ENCODE measurements around the gene ZNF217.
"Not testable (repeated sequence)": the region's sequence is repeated elsewhere in the genome, so short reads cannot be mapped to it uniquely, and the experiment has no call there.

Gene ZNF217

DNA sequence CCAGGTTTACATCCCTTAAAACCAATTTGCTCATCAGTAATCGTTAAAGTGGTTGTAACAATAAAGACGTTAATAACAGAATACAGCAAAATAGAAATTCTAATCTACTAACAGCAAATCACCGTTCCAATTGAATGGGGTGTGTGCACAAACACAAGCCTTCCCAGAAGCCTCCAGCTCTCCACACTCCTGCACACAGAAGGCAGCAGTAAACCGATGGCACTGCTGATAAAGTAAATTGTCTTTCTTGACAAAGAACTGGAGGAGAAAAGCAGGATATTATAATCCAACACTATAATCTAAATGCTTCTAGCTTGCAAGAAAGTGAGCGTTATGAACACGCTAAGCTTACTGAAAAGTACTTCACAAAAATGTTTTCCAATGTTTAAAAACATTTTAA, 7.0 kb downstream of the ZNF217 start:
- no peak overlapping the region for H3K4me2 ChIP-seq (ENCODE audit: insufficient read depth, low read length, poor library complexity, severe bottlenecking)
- H3K4me1 ChIP-seq (ENCODE audit: control insufficient read depth in 2 of 2, insufficient read depth in 1 of 2, low read depth in 1 of 2, low read length in 2 of 2): peaks cover 8 to 16% of the 10 kb centered on the region in 2 donors
- no peak overlapping the region for H2BK5ac ChIP-seq (ENCODE audit: low read length)
- no peak overlapping the region for H2AK5ac ChIP-seq (ENCODE audit: low read depth, low read length)
- H4K91ac ChIP-seq (ENCODE audit: low read depth, low read length, poor library complexity): no peak overlapping the region
- H3K18ac ChIP-seq (ENCODE audit: low read length): no peak overlapping the region
- no peak overlapping the region for H3K27ac ChIP-seq (replicated peaks; ENCODE audit: low read length)
- no peak for DNase-seq (ENCODE audit: low spot score)
- H3K14ac ChIP-seq (ENCODE audit: low read length): no peak overlapping the region
- H3K4ac ChIP-seq (ENCODE audit: low read length): no peak overlapping the region
- no peak overlapping the region for H2AFZ ChIP-seq (ENCODE audit: low read length)
- no CpG with 5 or more reads among the region's 6 CpGs for WGBS, 2 donors (ENCODE audit: extremely low coverage in 2 of 2, insufficient read length in 2 of 2, insufficient replicate concordance in 1 of 2)
- H3K36me3 ChIP-seq (replicated peaks in 1 of 2; ENCODE audit: control insufficient read depth in 2 of 2, insufficient read depth in 2 of 2, low read length in 2 of 2): peaks cover 10 to 15% of the 10 kb centered on the region in 2 donors
- no peak overlapping the region for H2BK120ac ChIP-seq (ENCODE audit: low read depth, low read length)
- H3K9ac ChIP-seq (ENCODE audit: low read depth, low read length, poor library complexity): no peak overlapping the region
- no peak overlapping the region for H3K4me3 ChIP-seq (ENCODE audit: low read length in 2 of 2)
- no peak overlapping the region for H2BK15ac ChIP-seq (ENCODE audit: low read length)
- H3K27me3 ChIP-seq (ENCODE audit: control insufficient read depth in 3 of 3, insufficient read depth in 3 of 3, low read depth in 1 of 3, low read length in 3 of 3): no peaks in the 10 kb centered on the region
- peaks cover 0 to 3% of the 10 kb centered on the region in 2 donors for H3K9me3 ChIP-seq (replicated peaks in 1 of 2; ENCODE audit: control insufficient read depth in 2 of 2, insufficient read depth in 1 of 2, low read depth in 1 of 2, low read length in 2 of 2)
- no peak overlapping the region for H4K8ac ChIP-seq (ENCODE audit: low read depth, low read length)
- H2BK12ac ChIP-seq (ENCODE audit: low read length): no peak overlapping the region
- H3K23ac ChIP-seq (ENCODE audit: low read depth, low read length, poor library complexity): no peak overlapping the region
- peaks cover 6% of the 10 kb centered on the region for H3K79me1 ChIP-seq (ENCODE audit: low read depth, low read length)

DNA sequence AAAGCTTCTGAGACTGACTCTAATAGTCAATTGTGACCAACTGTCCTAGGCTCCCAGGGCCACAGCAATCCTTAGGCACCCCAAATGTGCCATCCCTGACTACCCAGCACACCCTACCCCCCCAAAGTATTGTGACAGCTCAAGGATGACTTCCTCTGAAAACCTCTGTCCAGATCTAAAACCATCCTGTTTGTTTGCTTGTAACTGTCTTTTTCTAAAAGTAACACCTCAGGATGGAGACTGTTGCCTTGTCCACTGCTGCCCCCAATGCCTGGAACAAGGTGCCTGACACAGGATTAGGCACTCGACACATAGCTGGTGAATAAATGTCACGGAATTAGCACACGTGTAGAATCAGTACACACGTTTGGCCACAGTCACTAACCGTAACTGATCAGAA, 7.7 kb downstream of the ZNF217 start:
- not testable (repeated sequence) for H2BK15ac ChIP-seq (ENCODE audit: low read length); H2AK5ac ChIP-seq (ENCODE audit: low read depth, low read length); H3K14ac ChIP-seq (ENCODE audit: low read length); H3K23ac ChIP-seq (ENCODE audit: low read depth, low read length, poor library complexity); H3K4me2 ChIP-seq (ENCODE audit: insufficient read depth, low read length, poor library complexity, severe bottlenecking); H2BK5ac ChIP-seq (ENCODE audit: low read length); H3K4me3 ChIP-seq (ENCODE audit: low read length in 2 of 2); H2BK12ac ChIP-seq (ENCODE audit: low read length); H3K18ac ChIP-seq (ENCODE audit: low read length); H3K27ac ChIP-seq (replicated peaks; ENCODE audit: low read length); H3K9ac ChIP-seq (ENCODE audit: low read depth, low read length, poor library complexity); H4K91ac ChIP-seq (ENCODE audit: low read depth, low read length, poor library complexity); H3K9me3 ChIP-seq (replicated peaks in 1 of 2; ENCODE audit: control insufficient read depth in 2 of 2, insufficient read depth in 1 of 2, low read depth in 1 of 2, low read length in 2 of 2); H2BK120ac ChIP-seq (ENCODE audit: low read depth, low read length); DNase-seq (ENCODE audit: low spot score); H2AFZ ChIP-seq (ENCODE audit: low read length); H3K27me3 ChIP-seq (ENCODE audit: control insufficient read depth in 3 of 3, insufficient read depth in 3 of 3, low read depth in 1 of 3, low read length in 3 of 3); H3K4ac ChIP-seq (ENCODE audit: low read length); H3K79me1 ChIP-seq (ENCODE audit: low read depth, low read length); H4K8ac ChIP-seq (ENCODE audit: low read depth, low read length)
- Histone ChIP-seq H3K36me3 (replicated peaks in 1 of 2; ENCODE audit: control insufficient read depth in 2 of 2, insufficient read depth in 2 of 2, low read length in 2 of 2) (peaks cover 15 to 22% of the 10 kb centered on the region in 2 donors), H3K4me1 (ENCODE audit: control insufficient read depth in 2 of 2, insufficient read depth in 1 of 2, low read depth in 1 of 2, low read length in 2 of 2) (peaks cover 8 to 16% of the 10 kb centered on the region in 2 donors)
- no CpG with 5 or more reads among the region's 5 CpGs for WGBS, 2 donors (ENCODE audit: extremely low coverage in 2 of 2, insufficient read length in 2 of 2, insufficient replicate concordance in 1 of 2)

DNA sequence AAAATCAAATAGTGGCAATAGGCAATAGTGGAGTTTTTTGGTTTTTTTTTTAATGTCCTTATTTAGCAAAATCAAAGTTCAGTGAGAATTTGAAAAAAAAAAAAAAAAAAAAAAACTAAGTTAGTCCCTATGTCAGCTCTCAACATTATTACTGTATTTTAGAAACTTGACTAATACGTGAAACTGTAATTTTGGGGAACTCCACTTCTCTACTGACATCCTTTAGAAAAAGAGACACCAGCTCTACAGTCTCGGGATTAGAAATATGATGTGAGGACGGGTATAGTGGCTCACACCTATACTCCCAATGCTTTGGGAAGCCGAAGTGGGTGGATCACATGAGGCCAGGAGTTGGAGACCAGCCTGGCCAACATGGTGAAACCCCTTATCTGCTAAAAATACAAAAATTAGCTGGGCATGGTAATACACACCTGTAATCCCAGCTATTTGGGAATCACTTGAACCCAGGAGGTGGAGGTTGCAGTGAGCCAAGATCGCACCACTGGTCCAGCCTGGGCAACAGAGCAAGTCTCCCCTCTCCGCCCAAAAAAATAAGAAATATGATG, 8.6 kb downstream of the ZNF217 start:
- H4K91ac ChIP-seq (ENCODE audit: low read depth, low read length, poor library complexity); H2BK12ac ChIP-seq (ENCODE audit: low read length); H3K9me3 ChIP-seq (replicated peaks in 1 of 2; ENCODE audit: control insufficient read depth in 2 of 2, insufficient read depth in 1 of 2, low read depth in 1 of 2, low read length in 2 of 2); H3K14ac ChIP-seq (ENCODE audit: low read length); H3K23ac ChIP-seq (ENCODE audit: low read depth, low read length, poor library complexity); H3K9ac ChIP-seq (ENCODE audit: low read depth, low read length, poor library complexity); H3K79me1 ChIP-seq (ENCODE audit: low read depth, low read length); H3K4me3 ChIP-seq (ENCODE audit: low read length in 2 of 2); H2BK15ac ChIP-seq (ENCODE audit: low read length); H4K8ac ChIP-seq (ENCODE audit: low read depth, low read length); H3K27me3 ChIP-seq (ENCODE audit: control insufficient read depth in 3 of 3, insufficient read depth in 3 of 3, low read depth in 1 of 3, low read length in 3 of 3); H3K4ac ChIP-seq (ENCODE audit: low read length); H2AFZ ChIP-seq (ENCODE audit: low read length); H2BK5ac ChIP-seq (ENCODE audit: low read length); DNase-seq (ENCODE audit: low spot score); H3K18ac ChIP-seq (ENCODE audit: low read length); H3K4me2 ChIP-seq (ENCODE audit: insufficient read depth, low read length, poor library complexity, severe bottlenecking); H2AK5ac ChIP-seq (ENCODE audit: low read depth, low read length); H2BK120ac ChIP-seq (ENCODE audit: low read depth, low read length): not testable (repeated sequence)
- peaks cover 17 to 30% of the 10 kb centered on the region in 2 donors for H3K36me3 ChIP-seq (replicated peaks in 1 of 2; ENCODE audit: control insufficient read depth in 2 of 2, insufficient read depth in 2 of 2, low read length in 2 of 2)
- peaks cover 13 to 19% of the 10 kb centered on the region in 2 donors for H3K4me1 ChIP-seq (ENCODE audit: control insufficient read depth in 2 of 2, insufficient read depth in 1 of 2, low read depth in 1 of 2, low read length in 2 of 2)
- WGBS, 2 donors (ENCODE audit: extremely low coverage in 2 of 2, insufficient read length in 2 of 2, insufficient replicate concordance in 1 of 2): no CpG with 5 or more reads among the region's 6 CpGs
- peak overlapping the region; percentile 19 for H3K27ac ChIP-seq (replicated peaks; ENCODE audit: low read length)

DNA sequence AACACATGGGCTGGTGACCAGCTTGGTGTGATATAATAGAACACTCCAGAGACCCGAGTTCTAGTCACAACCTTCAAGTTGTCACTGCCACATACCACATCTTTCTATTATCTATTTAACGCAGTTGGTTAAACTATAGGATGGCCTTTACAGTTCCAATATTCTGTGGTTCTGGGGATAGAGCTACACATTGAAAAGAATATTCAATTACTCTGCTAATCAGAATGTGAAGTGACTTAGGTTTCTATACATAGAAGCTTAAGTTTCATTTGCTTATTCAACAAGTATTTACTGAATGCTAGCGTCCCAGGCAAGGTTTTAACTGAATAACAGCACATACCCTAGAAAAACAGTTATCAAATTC, 9.1 kb downstream of the ZNF217 start:
- H3K4me3 ChIP-seq (ENCODE audit: low read length in 2 of 2); H4K8ac ChIP-seq (ENCODE audit: low read depth, low read length); H3K27me3 ChIP-seq (ENCODE audit: control insufficient read depth in 3 of 3, insufficient read depth in 3 of 3, low read depth in 1 of 3, low read length in 3 of 3); H3K23ac ChIP-seq (ENCODE audit: low read depth, low read length, poor library complexity); H3K79me1 ChIP-seq (ENCODE audit: low read depth, low read length); H2AFZ ChIP-seq (ENCODE audit: low read length); H2BK5ac ChIP-seq (ENCODE audit: low read length); H4K91ac ChIP-seq (ENCODE audit: low read depth, low read length, poor library complexity); H2BK12ac ChIP-seq (ENCODE audit: low read length); H3K9ac ChIP-seq (ENCODE audit: low read depth, low read length, poor library complexity); H3K27ac ChIP-seq (replicated peaks; ENCODE audit: low read length); H3K14ac ChIP-seq (ENCODE audit: low read length); DNase-seq (ENCODE audit: low spot score); H2BK15ac ChIP-seq (ENCODE audit: low read length); H3K9me3 ChIP-seq (replicated peaks in 1 of 2; ENCODE audit: control insufficient read depth in 2 of 2, insufficient read depth in 1 of 2, low read depth in 1 of 2, low read length in 2 of 2); H3K18ac ChIP-seq (ENCODE audit: low read length); H3K4ac ChIP-seq (ENCODE audit: low read length); H3K4me2 ChIP-seq (ENCODE audit: insufficient read depth, low read length, poor library complexity, severe bottlenecking); H2AK5ac ChIP-seq (ENCODE audit: low read depth, low read length); H2BK120ac ChIP-seq (ENCODE audit: low read depth, low read length): not testable (repeated sequence)
- peaks cover 19 to 36% of the 10 kb centered on the region in 2 donors for H3K36me3 ChIP-seq (replicated peaks in 1 of 2; ENCODE audit: control insufficient read depth in 2 of 2, insufficient read depth in 2 of 2, low read length in 2 of 2)
- no CpG with 5 or more reads among the region's 3 CpGs for WGBS, 2 donors (ENCODE audit: extremely low coverage in 2 of 2, insufficient read length in 2 of 2, insufficient replicate concordance in 1 of 2)
- peaks cover 14 to 22% of the 10 kb centered on the region in 2 donors for H3K4me1 ChIP-seq (ENCODE audit: control insufficient read depth in 2 of 2, insufficient read depth in 1 of 2, low read depth in 1 of 2, low read length in 2 of 2)
